DMS 273 (cell line): Measurements from ENCODE around the gene IL34.

Source experiments
- DNase-seq: peaks from one replicate; lab custom pipeline; 2025; ENCODE audit not compliant: unreplicated experiment; lab: John Stamatoyannopoulos, UW

The IL34 gene

DNA sequence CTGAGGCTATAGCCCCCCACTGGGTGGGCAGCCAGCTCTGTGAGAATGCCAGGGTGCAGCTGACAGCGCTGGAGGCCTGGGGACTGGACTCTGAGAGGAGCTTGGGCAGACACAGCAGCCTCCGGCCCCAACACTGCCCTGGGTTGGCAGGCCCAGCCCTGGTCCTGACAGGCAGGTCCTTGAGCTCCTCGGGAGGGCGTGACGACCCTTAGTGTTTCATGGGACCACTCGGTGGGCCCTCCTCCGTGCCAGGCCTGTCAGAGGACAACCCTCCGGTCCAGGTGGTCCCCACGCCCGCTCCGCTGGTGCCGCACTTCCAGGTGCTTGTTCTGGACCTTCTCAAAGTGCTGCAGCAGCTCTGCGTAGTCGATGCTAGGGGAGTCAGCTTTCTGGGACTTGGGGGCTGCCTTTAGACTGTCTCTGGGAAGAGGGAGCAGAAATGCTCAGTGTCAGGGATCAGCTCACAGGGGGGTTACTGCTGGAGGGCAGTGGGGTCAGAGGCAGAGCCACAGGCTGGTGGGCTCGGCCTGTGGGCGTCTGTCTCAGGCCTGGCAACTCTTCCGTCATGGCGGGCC is 41.4 kb downstream of the IL34 start:
- no peak for DNase-seq

DNA sequence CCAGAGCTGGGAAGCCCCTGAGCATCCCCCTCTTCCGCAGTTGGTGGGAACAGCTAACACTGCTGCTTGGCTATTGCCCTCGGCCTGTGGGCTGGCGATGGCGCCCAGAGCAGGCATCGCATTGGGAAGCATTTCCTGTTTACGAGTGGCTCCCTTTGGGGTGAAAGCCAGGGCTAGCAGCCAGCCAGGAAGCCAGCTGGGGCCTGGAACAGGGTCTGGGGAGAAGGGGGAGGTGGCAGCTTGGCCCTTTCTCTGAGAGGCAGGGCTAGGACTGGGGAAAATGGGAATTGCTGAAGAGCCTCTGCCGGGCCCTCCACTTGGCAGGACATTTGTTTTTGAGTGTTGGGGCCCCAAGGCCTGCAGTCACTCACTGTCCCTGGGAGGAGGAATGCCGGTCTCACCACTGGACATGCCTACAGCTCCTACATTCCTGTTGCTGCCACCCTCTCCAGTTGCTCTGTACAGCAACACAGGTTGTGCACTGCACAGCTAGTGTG is 41.9 kb downstream of the IL34 start:
- DNase-seq: peak; percentile 87

DNA sequence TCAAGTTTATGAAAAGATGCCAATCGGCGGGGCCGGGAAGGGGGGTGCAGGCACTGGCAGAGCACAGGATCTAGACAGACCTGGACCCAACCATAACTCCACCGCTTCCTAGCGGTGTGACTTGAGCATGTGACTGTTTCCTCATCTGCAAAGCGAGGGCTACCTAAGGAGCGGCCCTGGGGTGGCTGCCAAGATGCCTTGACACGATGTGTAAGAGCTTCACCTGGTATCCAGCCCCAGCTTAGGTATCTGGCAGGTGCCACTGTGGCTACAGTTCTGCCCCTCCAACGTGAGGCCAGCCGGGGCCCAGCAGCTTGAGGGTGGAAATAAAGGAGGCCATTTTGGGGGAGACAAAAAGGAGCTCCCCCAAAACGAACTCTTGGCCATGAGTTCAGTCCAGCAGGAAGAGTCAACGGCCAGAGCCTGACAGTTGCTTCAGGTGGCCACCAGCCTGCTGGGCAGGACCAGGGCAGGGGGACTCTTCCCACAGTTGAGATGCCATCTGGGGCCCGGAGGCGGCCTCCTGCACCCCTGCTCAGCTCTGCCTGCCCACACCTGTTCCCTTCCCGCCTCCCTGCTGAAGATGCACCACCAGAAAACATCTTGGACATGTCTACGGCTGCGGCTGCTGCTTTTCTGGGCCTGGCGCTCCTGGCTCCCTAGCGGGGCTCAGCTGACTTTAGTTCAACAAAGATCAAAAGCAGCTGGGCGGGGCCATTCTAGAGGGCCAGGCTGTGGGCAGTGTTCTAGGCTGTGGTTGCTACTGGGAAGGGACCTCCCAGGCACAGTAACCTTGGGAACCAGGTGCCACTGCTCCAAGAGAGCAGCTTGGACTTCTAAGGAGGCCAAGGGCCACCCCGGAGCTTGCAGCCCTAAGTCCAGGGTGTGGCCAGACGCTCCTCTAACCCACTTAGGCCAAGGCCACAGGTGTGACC is 42.9 kb downstream of the IL34 start:
- peak; percentile 64 for DNase-seq

DNA sequence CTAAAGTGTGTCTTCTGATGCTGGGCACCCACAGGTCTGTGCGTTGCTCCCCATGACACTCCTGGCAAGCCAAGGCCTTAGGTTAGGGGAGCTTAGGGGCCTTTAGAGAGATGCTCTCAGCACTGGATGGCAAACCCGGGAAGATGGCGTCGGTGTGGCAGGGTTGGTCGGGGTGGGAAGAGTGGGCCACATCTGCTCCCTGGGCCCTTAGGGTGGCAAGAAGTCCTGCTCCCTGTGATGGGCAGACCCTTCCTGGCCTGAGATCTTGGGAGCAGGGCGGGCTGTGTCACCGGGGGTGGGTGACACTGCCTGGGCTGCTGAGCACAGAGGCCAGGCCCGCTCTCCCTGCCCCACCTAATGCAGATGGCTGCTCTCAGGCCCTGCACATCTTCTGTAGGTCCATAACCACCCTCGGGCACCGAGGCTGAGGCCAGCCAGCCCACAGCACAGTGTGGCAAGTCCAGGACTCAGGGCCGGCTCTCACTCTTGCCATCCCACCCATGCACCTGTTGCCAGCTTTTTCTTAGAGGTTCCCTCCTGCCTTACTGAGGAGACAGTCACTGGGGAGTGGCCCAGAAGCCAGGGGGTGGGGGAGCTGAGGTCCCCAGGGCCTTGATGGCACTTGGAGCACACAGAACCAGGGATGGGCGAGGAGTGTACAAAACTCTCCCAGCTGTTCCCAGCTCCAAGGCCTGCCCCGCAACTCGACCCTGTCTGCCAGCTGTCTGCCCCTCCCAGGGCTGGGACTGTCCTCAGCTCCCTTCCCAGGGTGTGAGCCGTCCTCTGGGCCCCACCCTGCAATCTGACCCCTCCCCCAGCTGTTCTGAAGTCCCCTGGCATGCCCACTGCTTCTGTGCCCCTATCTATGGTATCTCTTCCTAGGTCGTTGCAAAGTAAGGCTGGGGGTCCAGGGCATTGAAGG is 43.9 kb downstream of the IL34 start:
- peak; percentile 84 for DNase-seq

DNA sequence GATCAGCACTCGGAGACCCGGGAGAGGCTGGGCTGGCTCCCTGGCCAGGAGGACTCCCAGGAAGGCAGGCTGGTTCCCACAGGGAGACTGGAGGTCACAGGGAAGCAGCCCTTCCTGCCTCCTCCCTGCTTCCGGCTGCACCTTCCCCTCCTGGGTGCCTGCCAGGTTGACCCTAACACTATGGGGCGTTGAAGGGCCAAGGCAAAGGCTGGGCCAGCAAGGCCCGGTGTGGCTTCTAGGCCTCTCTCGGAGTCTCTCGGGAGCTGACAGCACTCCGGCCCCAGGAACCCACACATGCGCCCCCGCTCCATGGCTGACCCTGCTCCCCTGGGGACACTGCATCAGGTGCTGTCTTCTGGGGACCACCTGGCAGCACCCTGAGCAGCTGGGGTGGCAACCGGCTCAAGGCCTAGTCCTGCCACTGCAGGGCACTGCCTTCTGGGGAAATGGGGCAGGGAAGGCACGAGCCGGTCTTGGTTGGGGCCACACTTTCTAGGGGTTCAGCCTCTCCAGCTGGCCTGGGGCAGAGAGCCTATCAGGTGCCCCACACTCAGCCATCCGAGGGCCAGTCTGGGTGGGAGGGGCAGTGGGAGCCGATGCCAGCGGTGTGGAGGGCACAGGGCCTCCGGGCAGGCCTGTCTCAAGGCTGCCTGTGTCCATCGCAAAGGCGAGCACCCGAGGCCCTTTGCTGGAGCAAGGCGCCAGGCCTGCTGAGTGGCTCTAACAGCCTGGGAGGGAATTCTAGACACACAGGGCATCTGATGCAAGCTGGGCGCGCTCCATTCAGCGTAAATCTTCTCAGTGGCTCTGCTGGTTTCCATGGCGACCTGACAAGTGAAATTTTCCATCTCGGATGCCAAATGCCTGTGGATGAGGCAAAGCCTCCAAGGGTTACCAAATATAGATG is 45.1 kb downstream of the IL34 start:
- DNase-seq: peak; percentile 92

DNA sequence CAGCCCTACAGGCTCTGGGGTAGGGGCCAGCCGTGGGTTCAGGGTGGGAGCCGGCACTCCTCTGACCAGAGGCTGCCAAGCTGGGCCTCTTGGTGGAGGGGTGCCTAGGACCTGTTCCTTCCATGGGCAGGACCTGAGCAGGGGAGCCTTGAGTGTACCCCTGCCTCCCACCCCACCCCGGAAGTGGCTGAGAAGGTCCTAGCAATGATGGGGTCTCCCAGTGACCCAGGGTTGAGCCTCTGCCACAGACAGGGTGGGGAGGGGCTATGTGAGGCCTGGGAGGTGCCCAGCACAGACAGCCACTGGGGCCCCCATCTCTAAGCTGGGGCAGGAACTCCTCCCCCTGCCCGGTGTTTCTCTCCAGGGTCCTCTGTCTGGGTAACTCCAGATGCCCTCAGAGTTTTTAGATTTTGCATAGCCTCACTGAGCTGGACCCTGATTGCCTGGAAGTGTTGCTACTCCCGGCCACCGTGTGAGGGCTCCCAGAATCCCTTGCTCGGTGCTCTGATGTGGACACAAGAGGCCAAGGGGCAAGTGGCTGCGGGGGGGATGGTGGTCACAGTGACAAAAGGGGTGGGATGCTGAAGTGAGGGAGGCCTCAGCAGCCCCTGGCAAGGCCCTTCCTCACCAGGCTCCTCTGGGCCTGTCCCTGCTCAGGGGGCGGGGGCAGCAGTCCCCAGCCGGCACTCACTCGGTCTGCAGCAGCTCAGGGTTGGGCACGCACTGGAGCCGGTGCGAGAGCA is 45.9 kb downstream of the IL34 start:
- no peak for DNase-seq

DNA sequence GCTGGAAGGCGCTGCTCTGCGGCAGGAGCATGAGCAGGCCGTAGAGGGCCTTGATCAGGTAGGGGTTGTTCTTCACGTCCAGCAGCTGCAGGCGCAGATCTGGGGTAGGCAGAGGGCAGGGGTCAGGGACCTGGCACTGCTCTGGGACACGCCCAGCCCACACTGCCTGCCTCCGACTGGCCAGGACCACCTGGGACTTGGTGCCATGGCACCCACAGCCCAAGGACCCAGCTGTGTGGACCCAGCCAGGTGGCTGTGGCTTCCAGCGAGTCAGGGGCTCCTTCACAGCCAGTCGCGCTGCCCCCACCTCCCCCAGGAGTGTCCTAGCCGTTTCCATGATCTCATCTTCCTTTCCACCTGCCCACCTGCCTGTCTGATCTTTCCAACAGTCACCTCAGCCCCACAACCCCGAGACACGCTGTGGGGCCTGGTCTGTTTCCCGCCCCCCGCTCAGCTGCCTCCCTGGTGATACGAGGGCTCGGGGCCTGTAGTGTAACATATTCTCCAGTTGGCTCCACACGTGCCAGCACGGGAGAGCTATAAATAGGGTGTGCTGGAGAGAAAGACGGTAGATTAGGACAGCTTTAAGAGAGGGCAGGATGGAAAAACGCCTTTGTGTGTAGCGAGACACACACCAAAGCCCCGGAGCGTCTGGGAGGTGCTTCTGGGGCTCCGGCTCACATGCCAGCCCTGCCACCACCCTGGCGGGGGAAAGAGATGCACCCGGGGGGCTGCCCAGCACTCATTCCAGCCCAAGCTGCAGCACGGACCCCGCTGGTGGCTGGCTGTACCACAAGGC is 46.7 kb downstream of the IL34 start:
- DNase-seq: peak; percentile 75

DNA sequence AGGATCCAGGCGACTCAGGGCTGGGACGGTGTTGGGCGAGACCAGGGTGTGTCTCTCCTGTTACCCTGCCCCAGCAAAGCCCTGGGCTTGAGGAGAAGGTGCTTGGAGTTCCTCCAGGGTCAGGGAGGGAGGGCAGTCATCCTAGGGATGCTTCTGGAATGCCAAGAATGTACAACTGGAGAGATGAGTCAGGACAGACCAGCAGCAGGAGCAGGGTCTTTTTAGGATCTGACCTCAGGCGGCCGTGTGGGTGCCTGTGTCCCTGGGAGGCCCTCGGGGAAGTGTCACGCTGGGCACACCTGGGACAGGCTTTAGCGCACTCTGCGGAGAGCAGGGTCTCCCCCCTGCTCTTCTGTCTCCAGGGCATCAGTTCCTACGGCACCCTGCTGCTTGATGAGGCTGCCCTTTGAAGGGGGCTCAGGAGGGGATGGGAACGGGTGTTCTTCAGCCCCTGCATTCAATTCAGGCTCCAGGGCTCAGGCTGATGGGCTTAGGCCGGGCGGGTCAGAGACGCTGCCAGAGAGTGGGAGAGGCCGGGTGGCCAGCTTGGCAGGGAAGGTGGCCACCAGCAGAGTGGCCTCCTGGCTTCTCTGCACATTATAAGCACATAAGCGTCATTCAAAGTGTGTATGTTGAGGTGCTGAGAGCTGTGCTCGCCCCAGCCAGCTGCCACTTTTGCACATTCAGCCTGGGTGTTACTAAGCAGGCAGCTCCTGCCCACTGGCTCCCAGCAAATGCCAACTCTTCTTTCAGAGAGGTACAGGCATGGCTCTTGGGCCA is 47.9 kb downstream of the IL34 start:
- peak; percentile 89 for DNase-seq

DNA sequence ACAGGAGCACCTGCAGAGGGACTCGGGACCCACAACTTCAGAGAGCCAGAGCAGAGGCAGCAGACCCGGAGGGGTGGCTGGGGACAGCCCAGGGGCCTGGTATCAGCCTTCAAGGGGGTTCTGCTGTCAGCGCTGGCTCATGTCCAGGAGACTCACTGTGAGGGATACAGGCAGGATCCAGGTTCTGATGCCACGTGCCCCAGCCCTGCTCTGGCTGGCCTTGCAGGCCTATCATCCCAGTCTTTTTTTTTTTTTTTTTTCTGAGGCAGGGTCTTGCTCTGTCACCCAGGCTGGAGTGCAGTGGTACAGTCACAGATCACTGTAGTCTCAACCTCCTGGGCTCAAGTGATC is 48.5 kb downstream of the IL34 start:
- DNase-seq: peak; percentile 89

DNA sequence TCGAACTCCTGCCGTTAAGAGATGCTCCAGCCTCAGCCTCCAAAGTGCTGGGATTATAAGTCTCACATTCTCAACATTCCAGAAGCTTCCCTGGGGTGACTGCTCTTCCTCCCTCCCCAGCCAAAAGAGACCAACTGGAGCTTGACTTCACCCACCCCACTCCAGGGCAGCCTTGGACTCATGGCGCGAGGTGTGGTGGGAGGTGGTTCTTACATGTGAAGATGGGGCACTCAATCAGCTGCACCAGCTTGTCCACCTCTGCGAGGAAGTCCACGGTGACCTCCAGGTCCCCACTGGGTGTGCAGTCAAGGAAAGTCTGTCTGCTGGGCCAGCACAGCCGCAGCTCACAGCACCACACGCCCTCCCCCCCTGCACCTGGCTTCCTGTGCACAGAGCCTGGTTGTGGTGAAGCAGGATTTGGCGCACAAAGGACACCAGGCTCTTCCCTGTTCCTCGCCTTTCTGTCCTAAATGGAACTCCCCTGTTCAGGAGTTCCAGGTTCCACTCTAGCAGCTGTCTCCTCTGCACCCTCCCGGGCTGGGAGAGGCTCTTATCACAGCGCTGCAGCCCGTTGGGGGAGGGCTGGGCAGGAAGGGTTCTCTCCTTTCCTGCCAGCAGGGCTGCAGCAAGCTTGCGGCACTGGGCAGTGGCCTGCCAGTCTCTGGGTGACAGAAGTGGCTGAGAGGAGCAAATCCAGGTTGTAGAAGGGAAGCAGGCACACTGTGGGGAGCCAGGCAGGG is 49.1 kb downstream of the IL34 start:
- DNase-seq: peak; percentile 90

DNA sequence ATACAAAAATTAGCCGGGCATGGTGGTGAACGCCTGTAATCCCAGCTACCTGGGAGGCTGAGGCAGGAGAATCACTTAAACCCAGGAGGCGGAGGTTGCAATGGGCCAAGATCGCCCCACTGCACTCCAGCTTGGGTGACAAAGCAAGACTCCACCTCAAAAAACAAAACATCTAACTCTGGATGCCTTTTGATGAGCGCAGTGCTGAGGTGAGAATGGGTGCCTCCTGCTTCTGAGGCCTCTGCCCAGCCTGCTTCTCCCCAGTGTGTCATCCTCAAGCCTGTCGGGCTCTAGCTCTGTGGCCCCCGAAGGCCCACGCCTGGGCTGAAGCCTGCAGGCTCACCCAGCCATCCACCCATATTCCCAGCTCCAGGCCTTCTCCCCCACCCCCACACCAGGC is 50.0 kb downstream of the IL34 start:
- no peak for DNase-seq

DNA sequence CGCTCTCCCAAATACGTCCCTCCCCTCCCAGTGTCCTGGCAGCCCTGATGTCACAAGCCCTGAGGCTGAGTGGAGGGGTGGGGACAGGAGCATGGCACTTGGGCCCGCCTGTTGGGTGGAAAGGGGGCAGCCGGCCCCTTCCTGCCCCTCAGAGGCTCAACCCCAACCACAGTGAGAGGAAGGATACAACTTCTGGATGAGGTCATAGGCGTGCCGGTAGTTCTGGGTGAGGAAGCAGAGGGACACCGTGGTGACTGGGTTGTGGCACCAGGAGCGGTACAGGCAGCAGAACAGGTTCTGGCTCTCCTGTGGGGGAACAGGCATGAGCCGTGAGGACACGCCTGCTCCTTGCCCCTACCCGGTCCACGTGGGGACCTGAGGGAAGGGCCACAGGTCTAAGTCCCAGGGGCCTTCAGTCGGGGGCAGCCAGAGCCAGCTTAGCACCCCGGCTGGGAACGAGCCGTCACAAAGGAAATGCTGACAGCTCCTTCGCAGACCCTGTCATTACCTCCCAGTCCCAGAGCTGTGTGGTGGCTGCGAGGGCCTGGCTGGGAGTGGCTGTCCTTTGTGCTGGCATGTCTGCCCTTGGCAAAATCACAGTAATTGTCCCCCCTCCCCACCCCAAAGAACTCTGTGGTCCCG is 50.7 kb downstream of the IL34 start:
- no peak for DNase-seq

DNA sequence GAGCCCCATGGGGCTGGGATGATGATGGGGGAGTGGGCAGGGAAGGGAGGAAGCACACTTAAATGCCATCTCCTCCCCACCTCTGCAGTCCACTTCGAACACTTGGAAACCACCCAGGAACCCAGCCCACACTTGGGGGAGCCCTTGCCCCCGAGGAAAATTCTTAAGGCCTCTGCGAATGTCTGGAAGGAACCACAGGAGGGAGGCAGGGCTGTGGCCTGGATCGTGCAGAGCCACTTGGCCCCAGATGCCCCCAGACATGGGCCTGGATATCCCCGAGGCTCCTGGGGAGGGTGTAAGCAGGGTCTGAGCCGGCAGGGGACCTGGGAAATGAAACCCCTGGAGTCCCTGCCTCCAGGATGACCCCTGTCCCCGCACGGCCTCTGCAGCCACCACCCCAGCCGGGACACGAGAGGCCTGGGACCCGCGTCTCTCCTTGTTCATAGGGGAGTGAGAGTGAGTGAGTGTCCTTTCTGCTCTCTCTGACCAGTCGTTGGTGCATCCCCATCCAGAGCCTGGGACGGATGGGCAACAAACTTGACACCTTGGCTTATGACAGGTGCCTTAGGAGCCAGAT is 51.3 kb downstream of the IL34 start:
- DNase-seq: no peak

DNA sequence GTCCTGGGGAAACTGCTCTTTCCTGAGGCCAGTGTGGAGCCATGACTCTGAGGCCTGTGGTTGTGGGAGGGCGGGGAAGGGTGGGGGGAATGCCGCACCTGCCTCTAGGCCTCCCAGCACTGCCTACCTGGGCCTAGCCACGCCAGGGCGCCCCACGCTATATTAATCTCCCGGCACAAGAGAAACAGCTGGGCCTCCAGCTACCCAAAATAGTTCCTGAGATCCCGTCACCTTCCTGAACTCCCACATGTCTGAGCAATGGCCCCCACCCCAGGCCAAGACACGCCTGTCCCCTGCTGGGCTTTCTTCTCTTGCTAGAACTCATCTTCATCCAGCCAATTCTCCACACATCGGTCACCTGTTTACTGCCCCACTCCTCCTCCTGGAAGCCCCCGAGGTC is 52.5 kb downstream of the IL34 start:
- DNase-seq: no peak

DNA sequence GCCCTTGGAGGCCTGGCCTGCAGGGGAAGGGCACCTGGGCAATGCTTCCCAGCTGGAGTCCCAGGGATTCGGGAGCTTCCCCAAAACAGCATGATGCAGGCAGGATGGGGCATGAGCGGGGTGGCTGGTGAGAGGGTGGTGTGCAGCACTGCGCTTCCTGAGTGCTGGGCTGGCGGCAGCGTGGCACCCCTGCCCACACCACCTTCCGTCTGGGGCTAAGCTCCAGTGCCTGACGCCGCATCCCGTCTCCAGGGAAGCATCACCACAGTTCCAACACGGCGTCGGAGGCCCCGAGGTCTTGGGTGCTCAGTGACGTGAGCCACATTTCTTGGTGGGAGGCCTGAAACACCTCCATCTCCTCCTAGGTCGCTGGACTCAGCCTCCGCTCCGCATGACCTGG is 53.3 kb downstream of the IL34 start:
- DNase-seq: no peak
